Upper lobe of left lung (tissue), 6 donors: ENCODE data around the gene RASGRF1. TPM values are rescaled to one million over a fixed set of nuclear protein-coding genes. Genes with fewer than 3 reads are reported as not detected.
A peak's percentile ranks its signal among the peaks of the same experiment; 100 is the strongest.

Experiments used
- ATAC-seq, 2 donors: fragments of 200-7000 bp; cut with Tn5 transposase; one replicate each; pipeline ENCODE4 v1.9.1; 2022; ENCODE audit warnings: mild to moderate bottlenecking in 2 of 2, moderate library complexity in 2 of 2; ENCODE audit not compliant: low FRiP score in 2 of 2
- DNase-seq, 2 donors: peaks; one replicate each; pipeline ENCODE4 v3.0.0-alpha.2; 2019 to 2020
- H3K27ac ChIP-seq, 4 donors: fragments of 200-600 bp; sonication (generic); one replicate each; pipeline ENCODE4 v1.5.1; 2016 to 2019
- H3K27me3 ChIP-seq, 4 donors: fragments of 200-600 bp; sonication (generic); one replicate each; pipeline ENCODE4 v1.5.1; 2017 to 2019
- H3K36me3 ChIP-seq, 4 donors: fragments of 200-600 bp; sonication (generic); one replicate each; pipeline ENCODE4 v1.5.1; 2016 to 2019
- H3K4me1 ChIP-seq, 4 donors: fragments of 200-600 bp; sonication (generic); one replicate each; pipeline ENCODE4 v1.5.1; 2018 to 2019
- H3K4me3 ChIP-seq, 4 donors: fragments of 200-600 bp; sonication (generic); one replicate each; pipeline ENCODE4 v1.5.1; 2017 to 2019; ENCODE audit warnings: mild to moderate bottlenecking in 2 of 4, moderate library complexity in 1 of 4
- H3K9me3 ChIP-seq, 4 donors: fragments of 200-600 bp; sonication (generic); one replicate each; pipeline ENCODE4 v1.5.1; 2018 to 2019
- CTCF ChIP-seq, 6 experiments: fragments of 450-650 bp in 4 of 6; fragments of 200-600 bp in 2 of 6; sonication (generic) in 2 of 6; IDR thresholded peaks; one replicate each; pipeline ENCODE4 v1.5.1; 2016 to 2019; ENCODE audit warnings: antibody characterized with exemption in 6 of 6
- EP300 ChIP-seq, 4 donors: sonication (generic); formaldehyde crosslinking; IDR thresholded peaks; one replicate each; pipeline ENCODE4 v1.5.1; 2017; ENCODE audit warnings: antibody characterized with exemption in 4 of 4, control low read depth in 2 of 4
- POLR2A ChIP-seq, 4 donors: fragments of 450-650 bp; IDR thresholded peaks; one replicate each; pipeline ENCODE4 v1.5.1; 2016 to 2017; ENCODE audit warnings: antibody characterized with exemption in 4 of 4, mild to moderate bottlenecking in 2 of 4
- POLR2AphosphoS5 ChIP-seq, 2 donors: sonication (generic); formaldehyde crosslinking; IDR thresholded peaks; one replicate each; pipeline ENCODE4 v1.5.1; 2017; ENCODE audit warnings: antibody characterized with exemption in 2 of 2
- WGBS, 2 donors: methylation state at CpG; one replicate each; pipeline ENCODE4 v1.1.5; 2017 to 2018; 5-methylcytosine and 5-hydroxymethylcytosine counted together
- total RNA-seq, 6 donors: library from RNA; depleted of rRNA in 4 of 6; stranded (reverse); fragments of >200 nt in 4 of 6; gene quantifications; one replicate each; pipeline versions ENCODE4 v1.1.0 to v1.2.1, GENCODE V29; 2016 to 2021
- donor health status: DM: no; HTN: no; CAD: no; lungs with moderate emphysema.
- donor health status: DM: no; HTN: yes; CAD: no; lungs with severe emphysema.

The RASGRF1 gene
- total RNA-seq, 6 donors from 2014 or later: 27.2 to 64.6 (median 54.7) TPM

GRCh38 chr15:78925956-78926743, 164.4 kb downstream of the RASGRF1 start:
- TF ChIP-seq POLR2A (IDR thresholded peaks at IDR 0.05) (no peak), EP300 (IDR thresholded peaks at IDR 0.05) (no peak)
- peak overlapping the region in 2 of 4 donors; percentile 24 to 31 for H3K27ac ChIP-seq
- peaks cover 48 to 90% (median 88%) of the 10 kb centered on the region in 4 donors for H3K36me3 ChIP-seq
- no peaks in the 10 kb centered on the region for H3K27me3 ChIP-seq
- peaks cover 0 to 22% (median 0%) of the 10 kb centered on the region in 4 donors for H3K4me1 ChIP-seq
- H3K4me3 ChIP-seq: no peak overlapping the region
- 75 to 85% methylated on average over 2 to 5 of the region's 5 CpGs for WGBS, 2 donors
- H3K9me3 ChIP-seq: no peaks in the 10 kb centered on the region
- ATAC-seq (no peak), DNase-seq (no peak)

GRCh38 chr15:78925076-78925624, 165.4 kb downstream of the RASGRF1 start:
- DNase-seq (no peak), ATAC-seq (no peak)
- Histone ChIP-seq H3K9me3 (no peaks in the 10 kb centered on the region), H3K27ac (peak overlapping the region in 1 of 4 donors; percentile 24), H3K27me3 (no peaks in the 10 kb centered on the region), H3K4me1 (peaks cover 0 to 15% (median 0%) of the 10 kb centered on the region in 4 donors), H3K36me3 (peaks cover 48 to 89% (median 86%) of the 10 kb centered on the region in 4 donors), H3K4me3 (no peak overlapping the region)
- 87 to 90% methylated on average over 6 to 9 of the region's 10 CpGs for WGBS, 2 donors
- TF ChIP-seq POLR2A (IDR thresholded peaks at IDR 0.05): peak in 1 of 4 donors; percentile 7
- no peak for TF ChIP-seq CTCF (IDR thresholded peaks at IDR 0.05)
- TF ChIP-seq EP300 (IDR thresholded peaks at IDR 0.05): no peak
- no peak for TF ChIP-seq POLR2AphosphoS5 (IDR thresholded peaks at IDR 0.05)

- no peak for TF ChIP-seq POLR2A (IDR thresholded peaks at IDR 0.05)
- TF ChIP-seq POLR2AphosphoS5 (IDR thresholded peaks at IDR 0.05): no peak
- TF ChIP-seq CTCF (IDR thresholded peaks at IDR 0.05): no peak
- no peak for TF ChIP-seq EP300 (IDR thresholded peaks at IDR 0.05)
- Histone ChIP-seq H3K36me3 (peaks cover 48 to 92% (median 86%) of the 10 kb centered on the region in 4 donors), H3K9me3 (no peaks in the 10 kb centered on the region), H3K4me3 (no peak overlapping the region), H3K27me3 (no peaks in the 10 kb centered on the region), H3K4me1 (peaks cover 0 to 15% (median 0%) of the 10 kb centered on the region in 4 donors), H3K27ac (peak overlapping the region in 1 of 4 donors; percentile 15)
- ATAC-seq (no peak), DNase-seq (no peak)
- 90 to 94% methylated on average over 18 of the region's 18 CpGs for WGBS, 2 donors
These were observed 166.9 kb downstream of the RASGRF1 start for GRCh38 chr15:78923480-78924360.

GRCh38 chr15:78923015-78923414, 167.6 kb downstream of the RASGRF1 start:
- no peak for ATAC-seq
- WGBS, 2 donors: 71 to 74% methylated on average over 7 of the region's 7 CpGs

More at GRCh38 chr15:78923015-78923414, 167.6 kb downstream of the RASGRF1 start:
- Histone ChIP-seq H3K4me1 (peaks cover 0 to 15% (median under 1%) of the 10 kb centered on the region in 4 donors), H3K4me3 (no peak overlapping the region), H3K36me3 (peaks cover 47 to 95% (median 86%) of the 10 kb centered on the region in 4 donors), H3K27me3 (no peaks in the 10 kb centered on the region), H3K27ac (peak overlapping the region in 1 of 4 donors; percentile 23), H3K9me3 (no peaks in the 10 kb centered on the region)
- no peak for DNase-seq
- TF ChIP-seq POLR2AphosphoS5 (IDR thresholded peaks at IDR 0.05) (no peak), POLR2A (IDR thresholded peaks at IDR 0.05) (no peak), EP300 (IDR thresholded peaks at IDR 0.05) (no peak), CTCF (IDR thresholded peaks at IDR 0.05) (no peak)
